Subcutaneous abdominal adipose tissue (tissue), 5 donors: ENCODE data around the gene VAPB.

Experiments used
- H3K27ac ChIP-seq: one replicate; pipeline ENCODE4 v1.7.0; 2013; ENCODE audit warnings: low read depth, mild to moderate bottlenecking, inconsistent platforms, low read length, moderate library complexity
- H3K27me3 ChIP-seq, 5 donors: one replicate each; pipeline ENCODE4 v1.7.0; 2013; ENCODE audit warnings: low read length in 5 of 5, inconsistent platforms in 1 of 5; ENCODE audit not compliant: control insufficient read depth in 5 of 5, insufficient read depth in 4 of 5
- H3K36me3 ChIP-seq, 5 donors: one replicate each; pipeline ENCODE4 v1.7.0; 2013; ENCODE audit warnings: low read length in 5 of 5; ENCODE audit not compliant: control insufficient read depth in 5 of 5, insufficient read depth in 5 of 5
- H3K4me1 ChIP-seq, 5 donors: one replicate each; pipeline ENCODE4 v1.7.0; 2013; ENCODE audit warnings: low read length in 5 of 5, mild to moderate bottlenecking in 3 of 5, moderate library complexity in 1 of 5; ENCODE audit not compliant: control insufficient read depth in 5 of 5, insufficient read depth in 5 of 5
- H3K4me3 ChIP-seq, 5 donors: one replicate each; pipeline ENCODE4 v1.7.0; 2013; ENCODE audit warnings: low read length in 5 of 5, low read depth in 1 of 5
- H3K9ac ChIP-seq, 5 donors: one replicate each; pipeline ENCODE4 v1.7.0; 2013; ENCODE audit warnings: low read length in 5 of 5, mild to moderate bottlenecking in 4 of 5, moderate library complexity in 3 of 5
- H3K9me3 ChIP-seq, 5 donors: one replicate each; pipeline ENCODE4 v1.7.0; 2013; ENCODE audit warnings: low read length in 5 of 5; ENCODE audit not compliant: control insufficient read depth in 5 of 5
- donor health status: healthy.
- donor health status: healthy.
- donor health status: healthy.
- donor health status: healthy.
- donor health status: healthy.

VAPB gene

DNA sequence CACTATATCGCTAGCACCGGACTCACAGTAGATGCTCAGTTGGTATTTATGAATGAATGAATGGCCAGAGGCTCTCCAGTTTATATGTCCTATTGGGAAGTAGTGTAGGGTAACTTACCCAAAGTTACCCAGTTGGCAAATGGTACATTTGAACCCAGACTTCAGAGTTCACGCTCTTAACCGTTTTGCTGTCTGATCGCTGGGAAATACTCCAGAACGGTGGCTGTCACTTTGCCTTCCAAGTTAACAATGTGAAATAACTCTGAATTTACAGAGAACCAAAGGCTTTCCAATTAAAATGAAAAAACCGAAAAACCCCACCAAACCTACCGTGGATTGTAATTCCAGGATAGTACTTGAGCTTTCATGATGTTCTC, 1.6 kb downstream of the VAPB start:
- H3K4me1 ChIP-seq: peaks cover 3 to 38% (median 22%) of the 10 kb centered on the region in 5 donors
- peak overlapping the region in 4 of 5 donors; percentile 72 to 86 (median 84) for H3K4me3 ChIP-seq
- no peaks in the 10 kb centered on the region for H3K27me3 ChIP-seq
- peak overlapping the region in 3 of 5 donors; percentile 18 to 93 (median 93) for H3K9ac ChIP-seq
- peaks cover 0 to 7% (median 0%) of the 10 kb centered on the region in 5 donors for H3K36me3 ChIP-seq
- H3K9me3 ChIP-seq: peaks cover 0 to 10% (median 0%) of the 10 kb centered on the region in 5 donors
- H3K27ac ChIP-seq: no peak overlapping the region

DNA sequence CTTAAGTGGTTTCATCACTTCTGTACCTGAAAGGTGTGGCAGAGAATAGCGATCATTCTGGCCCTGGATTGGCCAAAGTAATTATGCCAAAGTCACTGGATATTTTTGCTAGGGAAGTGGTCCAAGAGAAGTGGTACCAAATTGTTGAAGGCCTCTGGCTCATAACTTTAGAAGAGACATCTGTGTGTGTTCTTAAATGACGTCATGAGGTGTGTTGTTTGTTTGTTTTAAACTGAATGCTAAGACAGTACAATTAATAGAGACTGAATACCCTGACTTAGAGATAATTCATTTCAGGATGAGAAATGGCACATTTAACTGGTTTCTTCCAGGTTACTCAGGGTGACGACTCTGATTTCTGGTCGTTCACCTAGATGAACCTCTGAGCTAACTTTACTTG, 3.3 kb downstream of the VAPB start:
- Histone ChIP-seq H3K4me3 (no peak overlapping the region), H3K36me3 (peaks cover 0 to 7% (median 0%) of the 10 kb centered on the region in 5 donors), H3K4me1 (peaks cover 3 to 38% (median 22%) of the 10 kb centered on the region in 5 donors), H3K9me3 (peaks cover 0 to 6% (median 0%) of the 10 kb centered on the region in 5 donors), H3K27me3 (no peaks in the 10 kb centered on the region), H3K27ac (no peak overlapping the region), H3K9ac (no peak overlapping the region)

DNA sequence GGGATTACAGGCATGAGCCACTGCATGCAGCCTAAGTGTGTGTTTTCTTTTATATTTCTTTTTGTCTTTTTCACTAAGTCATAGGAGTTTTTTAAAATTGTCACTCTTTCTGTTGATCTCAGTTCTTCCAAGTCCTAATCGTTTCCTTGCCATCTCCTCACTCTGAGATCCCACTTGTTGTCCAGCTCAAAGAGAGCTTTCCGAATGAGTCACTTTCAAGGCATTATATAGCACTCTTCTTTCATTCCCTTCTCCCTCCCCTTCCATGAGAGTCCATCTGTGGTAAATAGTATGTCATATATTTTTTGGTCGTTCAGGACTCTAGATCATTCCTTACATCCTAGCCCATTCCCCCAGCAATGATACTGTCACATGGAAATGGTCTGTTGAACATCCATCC, 4.3 kb downstream of the VAPB start:
- Histone ChIP-seq H3K27me3 (no peaks in the 10 kb centered on the region), H3K36me3 (peaks cover 0 to 7% (median 0%) of the 10 kb centered on the region in 5 donors), H3K27ac (no peak overlapping the region), H3K4me1 (peaks cover 3 to 38% (median 24%) of the 10 kb centered on the region in 5 donors), H3K4me3 (no peak overlapping the region), H3K9me3 (no peaks in the 10 kb centered on the region), H3K9ac (no peak overlapping the region)

DNA sequence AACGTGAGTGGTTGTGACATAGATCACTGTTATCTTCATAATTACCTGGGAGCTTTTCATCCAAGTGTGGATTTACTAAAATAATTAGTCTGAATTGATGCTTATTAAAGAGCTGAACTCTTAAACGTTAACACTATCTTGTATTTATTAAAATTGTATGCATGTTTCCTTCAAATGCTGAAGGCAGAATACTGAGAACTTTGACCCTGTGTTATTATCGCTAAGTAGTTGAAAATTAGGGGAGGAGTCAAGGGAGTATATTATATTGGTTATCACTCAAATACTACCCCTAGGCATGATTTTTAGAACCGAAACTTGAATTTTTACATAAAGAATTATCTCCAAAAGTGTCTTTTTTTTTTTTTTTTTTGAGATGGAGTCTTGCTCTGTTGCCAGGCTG, 5.8 kb downstream of the VAPB start:
- H3K9ac ChIP-seq: no peak overlapping the region
- H3K4me1 ChIP-seq: peaks cover 2 to 39% (median 21%) of the 10 kb centered on the region in 5 donors
- no peaks in the 10 kb centered on the region for H3K27me3 ChIP-seq
- H3K9me3 ChIP-seq: no peaks in the 10 kb centered on the region
- peaks cover 0 to 7% (median 0%) of the 10 kb centered on the region in 5 donors for H3K36me3 ChIP-seq
- H3K4me3 ChIP-seq: no peak overlapping the region
- H3K27ac ChIP-seq: no peak overlapping the region

DNA sequence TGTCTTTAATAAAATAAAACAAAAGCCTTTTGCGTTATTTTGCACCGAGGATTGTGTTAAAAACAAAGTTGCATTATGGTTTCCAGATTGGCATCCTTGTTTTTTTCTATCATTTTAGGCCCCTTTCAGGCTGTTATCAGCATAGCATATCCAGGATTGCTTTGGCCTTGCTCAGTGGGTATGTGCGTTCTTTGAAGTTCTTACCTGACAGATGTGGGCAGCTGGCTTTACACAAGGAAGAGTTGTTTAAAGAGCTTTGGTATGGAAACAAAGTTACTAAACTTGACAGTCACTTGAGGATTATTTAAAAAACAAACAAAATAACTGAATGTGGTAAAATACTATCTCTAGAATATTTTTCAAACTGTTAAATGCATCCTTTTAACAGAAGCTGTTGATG, 6.6 kb downstream of the VAPB start:
- Histone ChIP-seq H3K27me3 (no peaks in the 10 kb centered on the region), H3K27ac (no peak overlapping the region), H3K36me3 (peaks cover 0 to 4% (median 0%) of the 10 kb centered on the region in 5 donors), H3K4me3 (no peak overlapping the region), H3K4me1 (peaks cover 0 to 34% (median 16%) of the 10 kb centered on the region in 5 donors), H3K9ac (no peak overlapping the region), H3K9me3 (no peaks in the 10 kb centered on the region)

DNA sequence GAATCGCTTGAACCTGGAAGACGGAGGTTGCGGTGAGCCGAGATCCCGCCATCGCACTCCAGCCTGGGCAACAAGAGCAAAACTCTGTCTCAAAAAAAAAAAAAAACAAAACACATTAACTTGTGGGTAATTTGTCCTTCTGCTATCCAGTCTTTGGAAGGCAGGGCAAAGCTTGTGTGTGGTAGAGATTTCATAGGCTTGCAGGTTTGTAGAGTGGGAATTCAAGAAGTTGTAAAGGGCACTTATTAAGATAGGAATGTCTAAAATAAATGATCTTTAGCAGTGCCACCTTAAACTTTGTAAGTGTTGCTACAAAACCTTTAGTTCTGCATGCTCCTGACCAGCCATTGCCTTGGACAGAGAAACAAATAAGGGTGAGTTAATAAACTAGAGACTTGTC, 8.4 kb downstream of the VAPB start:
- H3K9ac ChIP-seq: no peak overlapping the region
- H3K4me3 ChIP-seq: no peak overlapping the region
- no peaks in the 10 kb centered on the region for H3K36me3 ChIP-seq
- no peak overlapping the region for H3K27ac ChIP-seq
- peaks cover 0 to 27% (median 13%) of the 10 kb centered on the region in 5 donors for H3K4me1 ChIP-seq
- no peaks in the 10 kb centered on the region for H3K9me3 ChIP-seq
- H3K27me3 ChIP-seq: no peaks in the 10 kb centered on the region

DNA sequence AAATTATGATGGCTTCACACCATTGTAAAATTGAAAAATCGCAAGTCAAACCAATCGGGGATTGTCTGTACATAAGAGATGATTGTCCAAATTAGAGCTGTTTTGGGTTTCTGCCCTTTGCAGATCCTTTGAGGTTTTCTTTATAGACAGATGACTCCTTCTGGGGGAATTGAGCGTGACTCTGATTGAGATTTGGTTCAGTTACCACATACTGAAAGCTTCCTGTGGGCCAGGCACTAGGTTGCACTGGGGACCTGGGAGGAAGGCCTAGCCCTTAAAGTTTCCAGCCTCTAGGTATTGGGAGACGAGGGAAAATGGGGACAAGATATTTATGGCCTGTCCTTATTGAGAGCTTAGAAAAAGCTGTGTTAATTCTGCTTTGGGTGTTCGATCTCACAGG, 9.2 kb downstream of the VAPB start:
- peaks cover 0 to 24% (median 15%) of the 10 kb centered on the region in 5 donors for H3K4me1 ChIP-seq
- H3K36me3 ChIP-seq: no peaks in the 10 kb centered on the region
- H3K4me3 ChIP-seq: no peak overlapping the region
- H3K9ac ChIP-seq: no peak overlapping the region
- no peaks in the 10 kb centered on the region for H3K9me3 ChIP-seq
- no peak overlapping the region for H3K27ac ChIP-seq
- H3K27me3 ChIP-seq: no peaks in the 10 kb centered on the region

DNA sequence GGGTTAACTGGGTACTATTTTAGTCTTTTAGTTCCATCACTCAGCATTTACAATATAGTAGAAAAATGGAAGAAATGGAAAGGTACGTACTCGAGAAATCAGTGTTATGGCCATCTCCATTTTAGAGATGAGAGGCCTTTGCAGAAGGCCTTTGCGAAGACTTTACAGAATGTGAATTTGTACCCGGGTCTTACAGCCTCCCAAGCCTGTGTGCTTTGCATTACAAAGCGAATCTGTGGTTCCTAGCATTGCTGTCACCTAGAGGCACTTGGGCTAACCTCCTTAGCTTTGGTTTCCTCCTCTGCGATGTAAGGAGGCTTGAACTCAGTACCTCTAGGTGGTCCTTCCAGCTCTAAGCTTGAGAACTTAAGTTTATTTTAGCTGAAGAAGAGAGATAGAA, 10.9 kb downstream of the VAPB start:
- Histone ChIP-seq H3K4me3 (no peak overlapping the region), H3K9me3 (no peaks in the 10 kb centered on the region), H3K36me3 (no peaks in the 10 kb centered on the region), H3K27ac (no peak overlapping the region), H3K27me3 (no peaks in the 10 kb centered on the region), H3K4me1 (peaks cover 0 to 20% (median 17%) of the 10 kb centered on the region in 5 donors), H3K9ac (no peak overlapping the region)

DNA sequence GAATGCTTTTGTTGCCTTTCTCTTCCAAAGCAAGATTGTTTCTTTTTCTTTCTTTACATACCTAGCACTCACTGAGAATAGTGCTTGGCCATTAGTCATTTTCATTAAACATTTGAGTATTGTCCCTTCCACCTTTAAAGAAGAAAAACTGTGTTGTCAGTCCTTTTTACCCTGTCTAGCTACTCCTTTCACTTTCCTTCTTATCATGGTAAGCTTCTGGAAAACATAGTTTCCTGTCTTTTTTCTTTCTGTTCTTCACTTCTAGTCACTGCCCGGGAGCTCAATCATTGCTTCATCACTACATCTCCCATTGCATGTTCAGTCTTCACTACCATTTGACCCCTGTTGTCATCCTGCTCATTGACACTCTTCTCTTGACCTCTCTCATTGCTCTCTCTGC, 12.1 kb downstream of the VAPB start:
- Histone ChIP-seq H3K4me3 (no peak overlapping the region), H3K4me1 (peaks cover 0 to 21% (median 18%) of the 10 kb centered on the region in 5 donors), H3K9ac (no peak overlapping the region), H3K27ac (no peak overlapping the region), H3K27me3 (no peaks in the 10 kb centered on the region), H3K36me3 (no peaks in the 10 kb centered on the region), H3K9me3 (no peaks in the 10 kb centered on the region)

DNA sequence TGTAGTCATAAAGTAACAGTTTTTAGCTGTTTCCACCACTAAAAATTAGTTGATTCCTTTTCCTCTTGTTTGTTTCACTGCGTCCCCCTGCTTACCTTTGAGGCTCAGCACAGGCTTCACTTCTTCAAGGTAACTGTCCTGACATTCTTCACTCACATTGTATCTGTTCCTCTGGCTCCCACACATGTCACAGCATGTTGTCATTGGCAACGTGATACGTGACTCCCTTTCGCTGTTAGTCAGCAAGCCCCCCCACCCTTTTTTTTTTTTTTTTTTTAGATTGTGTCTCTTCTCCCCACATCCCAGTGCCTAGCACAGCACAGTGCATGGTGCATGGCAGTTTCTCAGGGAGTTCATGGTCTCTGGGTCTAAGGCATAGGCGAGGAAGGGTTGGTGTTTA, 13.3 kb downstream of the VAPB start:
- peaks cover 2 to 29% (median 19%) of the 10 kb centered on the region in 5 donors for H3K4me1 ChIP-seq
- H3K27ac ChIP-seq: no peak overlapping the region
- no peaks in the 10 kb centered on the region for H3K9me3 ChIP-seq
- H3K27me3 ChIP-seq: no peaks in the 10 kb centered on the region
- H3K9ac ChIP-seq: no peak overlapping the region
- no peak overlapping the region for H3K4me3 ChIP-seq
- no peaks in the 10 kb centered on the region for H3K36me3 ChIP-seq

DNA sequence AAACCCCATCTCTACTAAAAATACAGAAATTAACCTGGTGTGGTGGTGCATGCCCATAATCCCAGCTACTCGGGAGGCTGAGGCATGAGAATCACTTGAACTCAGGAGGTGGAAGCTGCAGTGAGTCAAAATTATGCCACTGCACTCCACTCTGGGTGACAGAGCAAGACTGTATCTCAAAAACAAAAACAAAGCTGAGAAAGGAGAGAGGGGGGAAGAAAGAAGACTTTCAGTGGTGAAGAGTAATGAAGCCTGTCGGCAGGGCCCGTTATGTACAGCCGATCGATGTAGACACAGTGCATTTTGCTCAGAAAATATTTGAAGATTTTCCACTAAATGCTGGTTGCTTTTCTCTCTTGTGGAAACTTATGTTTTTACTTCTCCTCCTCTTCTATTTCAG, 13.8 kb downstream of the VAPB start:
- Histone ChIP-seq H3K4me1 (peaks cover 2 to 34% (median 21%) of the 10 kb centered on the region in 5 donors), H3K9me3 (no peaks in the 10 kb centered on the region), H3K27ac (no peak overlapping the region), H3K36me3 (no peaks in the 10 kb centered on the region), H3K27me3 (no peaks in the 10 kb centered on the region), H3K4me3 (no peak overlapping the region), H3K9ac (no peak overlapping the region)
